T-cell (primary cell): ENCODE measurements around the gene FMNL3. TPM values are rescaled to one million over a fixed set of nuclear protein-coding genes. Genes with fewer than 3 reads are reported as not detected.
"Not testable (repeated sequence)": the region's sequence is repeated elsewhere in the genome, so short reads cannot be mapped to it uniquely, and the experiment has no call there.

Experiments
- ATAC-seq, 4 experiments: fragments of 200-7000 bp in 3 of 4; fragments of 150-1000 bp in 1 of 4; cut with Tn5 transposase; replicated peaks in 1 of 4; 1 replicate in 3 of 4; 2 replicates in 1 of 4; pipeline ENCODE4 v1.10.0; 2021; ENCODE audit warnings: moderate library complexity in 3 of 4, mild to moderate bottlenecking in 2 of 4, moderate number of reproducible peaks in 1 of 4
- CTCF ChIA-PET, 2 donors: fragments of 300-600 bp; sonication (Branson Sonifier 250); formaldehyde crosslinking; loops; one replicate each; lab custom pipeline; 2022; ENCODE audit warnings: antibody characterized with exemption in 2 of 2; lab: Charles Lee
- POLR2A ChIA-PET, 2 donors: fragments of 300-600 bp; sonication (Branson Sonifier 250); formaldehyde crosslinking; loops; one replicate each; lab custom pipeline; 2022; ENCODE audit warnings: antibody characterized with exemption in 2 of 2; lab: Charles Lee
- DNase-seq, 35 experiments: peaks; one replicate each; pipeline versions ENCODE4 v3.0.0 to v3.0.0-alpha.2; 2013 to 2023
- H3K27ac ChIP-seq: one replicate; pipeline ENCODE4 v1.5.1; 2013; ENCODE audit warnings: low read length
- H3K27me3 ChIP-seq, 2 experiments: replicated peaks in 1 of 2; 1 replicate in 1 of 2; 2 replicates in 1 of 2; pipeline versions ENCODE4 v1.6.1 to v1.7.0; 2013; ENCODE audit warnings: low read length in 1 of 2, mixed read lengths in 1 of 2; ENCODE audit not compliant: control insufficient read depth in 2 of 2, insufficient read depth in 2 of 2; ENCODE audit errors: extremely low read depth in 1 of 2
- H3K36me3 ChIP-seq, 2 donors: 1 replicate in 1 of 2; 2 replicates in 1 of 2; pipeline versions ENCODE4 v1.6.1 to v1.7.0; 2013; ENCODE audit warnings: low read length in 1 of 2; ENCODE audit not compliant: control insufficient read depth in 2 of 2, insufficient read depth in 1 of 2; ENCODE audit errors: extremely low read depth in 1 of 2
- H3K4me1 ChIP-seq, 2 experiments: 1 replicate in 1 of 2; 2 replicates in 1 of 2; pipeline versions ENCODE4 v1.6.1 to v1.7.0; 2013; ENCODE audit warnings: low read length in 2 of 2, mixed read lengths in 1 of 2; ENCODE audit not compliant: insufficient read depth in 2 of 2, control insufficient read depth in 1 of 2; ENCODE audit errors: extremely low read depth in 1 of 2
- H3K4me3 ChIP-seq, 2 donors: 1 replicate in 1 of 2; 2 replicates in 1 of 2; pipeline versions ENCODE4 v1.5.1 to v1.7.0; 2013; ENCODE audit warnings: mild to moderate bottlenecking in 2 of 2, low read length in 1 of 2, moderate library complexity in 1 of 2; ENCODE audit not compliant: control insufficient read depth in 1 of 2; ENCODE audit errors: extremely low read depth in 1 of 2
- H3K9me3 ChIP-seq: 2 replicates; pipeline ENCODE4 v1.7.0; 2013
- H3K27ac Mint-ChIP-seq, 2 donors: one replicate each; pipeline ENCODE4 v1.8.0; 2020 to 2021; ENCODE audit warnings: mild to moderate bottlenecking in 2 of 2, mixed read lengths in 2 of 2
- H3K27me3 Mint-ChIP-seq, 2 donors: one replicate each; pipeline ENCODE4 v1.8.0; 2021 to 2022; ENCODE audit warnings: mixed read lengths in 2 of 2
- H3K36me3 Mint-ChIP-seq: one replicate; pipeline ENCODE4 v1.8.0; 2021; ENCODE audit warnings: mixed read lengths
- H3K4me1 Mint-ChIP-seq, 3 donors: one replicate each; pipeline ENCODE4 v1.8.0; 2020 to 2022; ENCODE audit warnings: mixed read lengths in 3 of 3, mild to moderate bottlenecking in 1 of 3
- H3K4me3 Mint-ChIP-seq, 3 donors: one replicate each; pipeline ENCODE4 v1.8.0; 2020 to 2022; ENCODE audit warnings: mild to moderate bottlenecking in 3 of 3, mixed read lengths in 3 of 3, moderate library complexity in 3 of 3
- H3K9me3 Mint-ChIP-seq, 3 donors: one replicate each; pipeline ENCODE4 v1.8.0; 2020 to 2022; ENCODE audit warnings: mixed read lengths in 3 of 3
- WGBS: methylation state at CpG from one replicate; pipeline ENCODE4 v1.1.5; 2013; ENCODE audit warnings: missing lambda C conversion rate; ENCODE audit not compliant: insufficient coverage; 5-methylcytosine and 5-hydroxymethylcytosine counted together
- total RNA-seq, 35 experiments: library from RNA in 6 of 35; stranded (reverse) in 6 of 35; fragments of 120-200 nt in 1 of 35; gene quantifications; one replicate each; pipeline versions ENCODE4 v1.2.1 to v1.2.4 and lab custom pipeline; 2013 to 2026

Gene FMNL3
- total RNA-seq, 5 donors from 2014 or later (not counting 1 experiment from before 2014, with no cell fraction given), result 34.2 to 45.5 (median 41.1) TPM

GRCh38 chr12:49618576-49618975, 88.6 kb downstream of the FMNL3 start:
- no peaks in the 10 kb centered on the region for H3K36me3 ChIP-seq
- Mint-ChIP-seq H3K4me3 (no peak overlapping the region), H3K36me3 (no peaks in the 10 kb centered on the region), H3K27ac (no peak overlapping the region), H3K4me1 (peaks cover 21 to 25% (median 22%) of the 10 kb centered on the region in 3 donors), H3K27me3 (peaks cover 5 to 13% of the 10 kb centered on the region in 2 donors), H3K9me3 (no peaks in the 10 kb centered on the region)
- no peaks in the 10 kb centered on the region for H3K9me3 ChIP-seq
- H3K4me3 ChIP-seq, result no peak overlapping the region
- DNase-seq (no peak), ATAC-seq (no peak)
- no CpG with 5 or more reads among the region's 1 CpG for WGBS
- POLR2A ChIA-PET, result no interaction called here
- no peak overlapping the region for H3K27ac ChIP-seq
- peaks cover 0 to 19% of the 10 kb centered on the region in 2 experiments for H3K27me3 ChIP-seq
- peaks cover 14 to 21% of the 10 kb centered on the region in 2 experiments for H3K4me1 ChIP-seq
- CTCF ChIA-PET, result interaction anchor here in 1 of 2 donors (1.0 kb wide), 1 partner anchor 21 kb away, joined by 3 read pairs; no protein-coding TSS in a partner anchor

GRCh38 chr12:49616533-49617219, 90.5 kb downstream of the FMNL3 start:
- ATAC-seq, result no peak
- no peak overlapping the region for H3K4me3 ChIP-seq

GRCh38 chr12:49615725-49616124, 91.5 kb downstream of the FMNL3 start:
- H3K27me3 Mint-ChIP-seq, result peaks cover 10 to 17% of the 10 kb centered on the region in 2 donors
- Histone ChIP-seq H3K27ac (no peak overlapping the region), H3K4me1 (no peaks in the 10 kb centered on the region), H3K4me3 (no peak overlapping the region), H3K27me3 (peaks cover 0 to 23% of the 10 kb centered on the region in 2 experiments), H3K9me3 (no peaks in the 10 kb centered on the region), H3K36me3 (no peaks in the 10 kb centered on the region)
- 89% methylated on average over 3 of the region's 7 CpGs for WGBS
- H3K4me1 Mint-ChIP-seq, result peaks cover 2 to 4% (median 3%) of the 10 kb centered on the region in 3 donors
- ATAC-seq (no peak), DNase-seq (no peak)
- no peaks in the 10 kb centered on the region for H3K36me3 Mint-ChIP-seq
- no peaks in the 10 kb centered on the region for H3K9me3 Mint-ChIP-seq
- no peak overlapping the region for H3K4me3 Mint-ChIP-seq
- H3K27ac Mint-ChIP-seq, result no peak overlapping the region
- POLR2A ChIA-PET, result no interaction called here
- CTCF ChIA-PET, result interaction anchor here in 1 of 2 donors (0.6 to 0.7 kb wide), 2 partner anchors 11 to 102 kb away, joined by 3 to 4 read pairs; no protein-coding TSS in a partner anchor

More at GRCh38 chr12:49616533-49617219, 90.5 kb downstream of the FMNL3 start:
- Histone ChIP-seq H3K9me3 (no peaks in the 10 kb centered on the region), H3K4me1 (peaks cover 4 to 8% of the 10 kb centered on the region in 2 experiments), H3K27me3 (peaks cover 0 to 21% of the 10 kb centered on the region in 2 experiments), H3K36me3 (no peaks in the 10 kb centered on the region), H3K27ac (no peak overlapping the region)
- Mint-ChIP-seq H3K27ac (no peak overlapping the region), H3K9me3 (no peaks in the 10 kb centered on the region), H3K4me1 (peaks cover 11 to 14% (median 12%) of the 10 kb centered on the region in 3 donors), H3K27me3 (peaks cover 10 to 17% of the 10 kb centered on the region in 2 donors), H3K4me3 (no peak overlapping the region), H3K36me3 (no peaks in the 10 kb centered on the region)
- no peak for DNase-seq
- WGBS, result 77% methylated on average over 3 of the region's 5 CpGs
- ChIA-PET POLR2A (no interaction called here), CTCF (no interaction called here)

- Mint-ChIP-seq H3K27me3 (peaks cover 10% of the 10 kb centered on the region in 2 donors), H3K9me3 (no peaks in the 10 kb centered on the region), H3K4me3 (no peak overlapping the region), H3K4me1 (peaks cover 2 to 4% (median 3%) of the 10 kb centered on the region in 3 donors), H3K36me3 (no peaks in the 10 kb centered on the region), H3K27ac (no peak overlapping the region)
- ATAC-seq (no peak), DNase-seq (no peak)
- no peak overlapping the region for H3K4me3 ChIP-seq
- peaks cover 0 to 29% of the 10 kb centered on the region in 2 experiments for H3K27me3 ChIP-seq
- CTCF ChIA-PET, result interaction anchor here (0.5 to 1.4 kb wide), 5 partner anchors 30 to 436 kb away, joined by 3 to 8 read pairs (median 4); no protein-coding TSS in a partner anchor
- H3K27ac ChIP-seq, result no peak overlapping the region
- POLR2A ChIA-PET, result interaction anchor here in 1 of 2 donors (0.7 kb wide), 1 partner anchor 105 kb away, joined by 5 read pairs; no protein-coding TSS in a partner anchor
- no peaks in the 10 kb centered on the region for H3K36me3 ChIP-seq
- no peaks in the 10 kb centered on the region for H3K9me3 ChIP-seq
- no peaks in the 10 kb centered on the region for H3K4me1 ChIP-seq
Measured at GRCh38 chr12:49612210-49612609, 95.0 kb downstream of the FMNL3 start.

- peaks cover 0 to 26% of the 10 kb centered on the region in 2 experiments for H3K27me3 ChIP-seq
- H3K9me3 Mint-ChIP-seq, H3K27ac Mint-ChIP-seq, POLR2A ChIA-PET, H3K4me1 ChIP-seq, H3K4me3 Mint-ChIP-seq, H3K9me3 ChIP-seq, DNase-seq, H3K36me3 Mint-ChIP-seq, ATAC-seq, H3K36me3 ChIP-seq, H3K4me3 ChIP-seq, H3K4me1 Mint-ChIP-seq, H3K27ac ChIP-seq: not testable (repeated sequence)
- CTCF ChIA-PET, result interaction anchor here in 1 of 2 donors (0.6 kb wide), 1 partner anchor 227 kb away, joined by 3 read pairs; no protein-coding TSS in a partner anchor
- H3K27me3 Mint-ChIP-seq, result peaks cover 10% of the 10 kb centered on the region in 2 donors
- 100% methylated on average over 2 of the region's 4 CpGs for WGBS
Measured at GRCh38 chr12:49610785-49611184, 96.4 kb downstream of the FMNL3 start.

- Mint-ChIP-seq H3K27ac (no peak overlapping the region), H3K36me3 (no peaks in the 10 kb centered on the region), H3K4me3 (no peak overlapping the region), H3K4me1 (peaks cover 0 to 6% (median 2%) of the 10 kb centered on the region in 3 donors), H3K27me3 (peaks cover 10% of the 10 kb centered on the region in 2 donors), H3K9me3 (no peaks in the 10 kb centered on the region)
- Histone ChIP-seq H3K9me3 (no peaks in the 10 kb centered on the region), H3K36me3 (no peaks in the 10 kb centered on the region), H3K27ac (no peak overlapping the region), H3K27me3 (peaks cover 0 to 20% of the 10 kb centered on the region in 2 experiments), H3K4me3 (no peak overlapping the region), H3K4me1 (no peaks in the 10 kb centered on the region)
- CTCF ChIA-PET, result no interaction called here
- WGBS, result no CpG with 5 or more reads among the region's 1 CpG
- DNase-seq (no peak), ATAC-seq (no peak)
- POLR2A ChIA-PET, result no interaction called here
Measured at GRCh38 chr12:49609875-49610154, 97.4 kb downstream of the FMNL3 start.
